Smooth muscle cell (in vitro differentiated cells): ENCODE data around the gene SLC14A1. TPM values are rescaled to one million over a fixed set of nuclear protein-coding genes. Genes with fewer than 3 reads are reported as not detected.

Experiments
- DNase-seq: peaks from one replicate; lab custom pipeline; 2025; ENCODE audit not compliant: unreplicated experiment; lab: John Stamatoyannopoulos, UW
- H2AFZ ChIP-seq: fragments of 200-600 bp; sonication (generic); 2 replicates; pipeline ENCODE4 v1.6.0; 2016; ENCODE audit warnings: antibody characterized with exemption, low read depth, mild to moderate bottlenecking
- H3F3A ChIP-seq: fragments of 200-600 bp; sonication (generic); 2 replicates; pipeline ENCODE4 v1.6.0; 2017; ENCODE audit warnings: antibody characterized with exemption, low read depth
- H3K27ac ChIP-seq: fragments of 200-600 bp; sonication (generic); 2 replicates; pipeline ENCODE4 v1.5.1; 2016; ENCODE audit warnings: low read depth, mild to moderate bottlenecking
- H3K27me3 ChIP-seq: fragments of 200-600 bp; sonication (generic); 2 replicates; pipeline ENCODE4 v1.6.1; 2016; ENCODE audit warnings: low read depth, mild to moderate bottlenecking
- H3K36me3 ChIP-seq: fragments of 200-600 bp; sonication (generic); 2 replicates; pipeline ENCODE4 v1.5.1; 2016; ENCODE audit warnings: low read depth
- H3K4me1 ChIP-seq: fragments of 200-600 bp; sonication (generic); 2 replicates; pipeline ENCODE4 v1.5.1; 2016; ENCODE audit warnings: low read depth
- H3K4me2 ChIP-seq: fragments of 200-600 bp; sonication (generic); 2 replicates; pipeline ENCODE4 v1.6.0; 2016; ENCODE audit warnings: mild to moderate bottlenecking
- H3K4me3 ChIP-seq: fragments of 200-600 bp; sonication (generic); 2 replicates; pipeline ENCODE4 v1.5.1; 2016; ENCODE audit warnings: mild to moderate bottlenecking
- H3K79me2 ChIP-seq: fragments of 200-600 bp; sonication (generic); 2 replicates; pipeline ENCODE4 v1.6.0; 2016; ENCODE audit warnings: low read depth, mild to moderate bottlenecking
- H3K9ac ChIP-seq: fragments of 200-600 bp; sonication (generic); 2 replicates; pipeline ENCODE4 v1.6.0; 2016; ENCODE audit warnings: low read depth
- H3K9me3 ChIP-seq: fragments of 200-600 bp; sonication (generic); replicated peaks from 2 replicates; pipeline ENCODE4 v1.5.1; 2016; ENCODE audit warnings: low read depth
- H4K20me1 ChIP-seq: fragments of 200-600 bp; sonication (generic); 2 replicates; pipeline ENCODE4 v1.6.0; 2016; ENCODE audit warnings: low read depth
- WGBS: methylation state at CpG from one replicate; pipeline ENCODE4 v1.1.7; 2016; ENCODE audit warnings: low lambda C conversion rate; 5-methylcytosine and 5-hydroxymethylcytosine counted together
- polyA plus RNA-seq: library from polyadenylated mRNA; unstranded; fragments of >200 nt; fragmentation: Nextera tagmentation; extraction: Ambion mirVana; gene quantifications from 2 replicates; pipeline ENCODE4 v1.2.1, GENCODE V29; 2016
- total RNA-seq: library from RNA; depleted of rRNA; stranded (reverse); fragments of >200 nt; gene quantifications from 2 replicates; pipeline ENCODE4 v1.2.3, GENCODE V29; 2014
- TF ChIP-seq, protein P1 (sequence below): fragments of 200-600 bp; sonication (generic); IDR thresholded peaks from 2 replicates; pipeline ENCODE4 v1.5.1; 2017; ENCODE audit warnings: borderline replicate concordance, mild to moderate bottlenecking, antibody characterized with exemption; ENCODE audit not compliant: insufficient read depth, poor library complexity, severe bottlenecking

SLC14A1 gene
- total and polyA plus RNA-seq, 2 experiments from 2014 or later, result 20.0 to 37.9 TPM

DNA sequence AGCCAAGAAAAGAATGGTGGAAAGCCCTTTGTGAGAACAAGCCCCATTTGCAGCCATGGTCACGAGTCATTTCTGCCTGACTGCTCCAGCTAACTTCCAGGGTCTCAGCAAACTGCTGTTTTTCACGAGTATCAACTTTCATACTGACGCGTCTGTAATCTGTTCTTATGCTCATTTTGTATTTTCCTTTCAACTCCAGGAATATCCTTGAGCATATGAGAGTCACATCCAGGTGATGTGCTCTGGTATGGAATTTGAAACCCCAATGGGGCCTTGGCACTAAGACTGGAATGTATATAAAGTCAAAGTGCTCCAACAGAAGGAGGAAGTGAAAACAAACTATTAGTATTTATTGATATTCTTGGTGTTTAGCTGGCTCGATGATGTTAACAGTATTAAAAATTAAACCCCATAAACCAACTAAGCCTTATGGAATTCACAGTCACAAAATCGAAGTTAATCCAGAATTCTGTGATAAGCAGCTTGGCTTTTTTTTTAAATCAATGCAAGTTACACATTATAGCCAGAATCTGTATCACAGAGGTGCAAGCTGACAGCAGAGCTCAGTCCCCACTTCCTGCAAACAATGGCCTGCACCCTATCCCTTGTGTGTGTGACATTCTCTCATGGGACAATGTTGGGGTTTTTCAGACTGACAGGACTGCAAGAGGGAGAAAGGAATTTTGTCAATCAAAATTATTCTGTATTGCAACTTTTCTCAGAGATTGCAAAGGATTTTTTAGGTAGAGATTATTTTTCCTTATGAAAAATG is 26.1 kb downstream of the SLC14A1 start:
- Histone ChIP-seq H2AFZ (no peak overlapping the region), H3F3A (no peaks in the 10 kb centered on the region), H3K4me3 (no peak overlapping the region), H4K20me1 (no peaks in the 10 kb centered on the region), H3K79me2 (no peaks in the 10 kb centered on the region), H3K9me3 (no peaks in the 10 kb centered on the region), H3K9ac (no peak overlapping the region), H3K4me1 (peaks cover 9% of the 10 kb centered on the region), H3K27ac (no peak overlapping the region), H3K36me3 (no peaks in the 10 kb centered on the region), H3K27me3 (no peaks in the 10 kb centered on the region), H3K4me2 (no peak overlapping the region)
- TF ChIP-seq, protein P1, sequence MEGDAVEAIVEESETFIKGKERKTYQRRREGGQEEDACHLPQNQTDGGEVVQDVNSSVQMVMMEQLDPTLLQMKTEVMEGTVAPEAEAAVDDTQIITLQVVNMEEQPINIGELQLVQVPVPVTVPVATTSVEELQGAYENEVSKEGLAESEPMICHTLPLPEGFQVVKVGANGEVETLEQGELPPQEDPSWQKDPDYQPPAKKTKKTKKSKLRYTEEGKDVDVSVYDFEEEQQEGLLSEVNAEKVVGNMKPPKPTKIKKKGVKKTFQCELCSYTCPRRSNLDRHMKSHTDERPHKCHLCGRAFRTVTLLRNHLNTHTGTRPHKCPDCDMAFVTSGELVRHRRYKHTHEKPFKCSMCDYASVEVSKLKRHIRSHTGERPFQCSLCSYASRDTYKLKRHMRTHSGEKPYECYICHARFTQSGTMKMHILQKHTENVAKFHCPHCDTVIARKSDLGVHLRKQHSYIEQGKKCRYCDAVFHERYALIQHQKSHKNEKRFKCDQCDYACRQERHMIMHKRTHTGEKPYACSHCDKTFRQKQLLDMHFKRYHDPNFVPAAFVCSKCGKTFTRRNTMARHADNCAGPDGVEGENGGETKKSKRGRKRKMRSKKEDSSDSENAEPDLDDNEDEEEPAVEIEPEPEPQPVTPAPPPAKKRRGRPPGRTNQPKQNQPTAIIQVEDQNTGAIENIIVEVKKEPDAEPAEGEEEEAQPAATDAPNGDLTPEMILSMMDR, result no peak
- WGBS, result 73% methylated on average over 6 of the region's 6 CpGs
- no peak for DNase-seq

DNA sequence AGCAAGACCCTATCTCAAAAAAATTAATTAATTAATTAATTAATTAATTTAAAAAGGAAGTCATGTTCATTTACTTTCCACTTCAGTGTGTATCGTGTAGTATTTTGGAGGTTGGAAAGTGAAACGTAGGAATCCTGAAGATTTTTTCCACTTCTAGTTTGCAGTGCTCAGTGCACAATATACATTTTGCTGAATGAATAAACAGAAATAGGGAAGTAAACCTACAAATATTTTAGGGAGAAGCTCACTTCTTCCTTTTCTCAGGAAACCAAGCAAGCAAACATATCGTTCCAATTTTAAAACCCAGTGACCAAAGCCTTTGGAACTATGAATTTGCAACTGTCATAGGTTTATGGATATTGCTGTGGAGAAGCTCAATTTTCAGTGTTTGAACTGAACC is 27.8 kb downstream of the SLC14A1 start:
- no peak overlapping the region for H3K4me2 ChIP-seq
- TF ChIP-seq, protein P1, result no peak
- WGBS, result 83% methylated on average over 3 of the region's 3 CpGs

DNA sequence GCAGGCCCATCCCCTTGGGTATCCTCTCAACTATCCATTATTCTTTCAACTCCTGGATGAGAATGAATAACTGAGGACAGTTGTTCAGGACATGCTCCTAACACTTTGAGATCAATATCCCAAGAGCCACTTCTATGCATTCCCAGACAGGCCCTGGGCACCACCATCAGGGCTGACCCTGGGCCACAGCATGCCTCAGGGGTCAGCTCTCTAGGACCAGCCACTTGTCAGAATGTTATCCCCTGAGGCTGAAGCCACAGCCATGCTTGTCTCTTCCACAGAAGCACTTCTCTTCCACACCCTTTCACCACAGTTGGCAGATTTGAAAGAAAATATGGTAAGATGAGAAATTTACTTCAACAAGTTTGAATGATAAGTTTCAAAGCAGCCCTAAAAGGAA is 28.7 kb downstream of the SLC14A1 start:
- no peaks in the 10 kb centered on the region for H3F3A ChIP-seq
- TF ChIP-seq, protein P1, result no peak
- DNase-seq, result no peak

More for the DNA sequence above, 27.8 kb downstream of the SLC14A1 start:
- Histone ChIP-seq H3K4me1 (peaks cover 9% of the 10 kb centered on the region), H2AFZ (no peak overlapping the region), H3K27me3 (no peaks in the 10 kb centered on the region), H3K36me3 (no peaks in the 10 kb centered on the region), H3K79me2 (no peaks in the 10 kb centered on the region), H4K20me1 (no peaks in the 10 kb centered on the region), H3K9me3 (no peaks in the 10 kb centered on the region), H3K9ac (no peak overlapping the region), H3F3A (no peaks in the 10 kb centered on the region), H3K27ac (no peak overlapping the region), H3K4me3 (no peak overlapping the region)
- DNase-seq, result no peak

DNA sequence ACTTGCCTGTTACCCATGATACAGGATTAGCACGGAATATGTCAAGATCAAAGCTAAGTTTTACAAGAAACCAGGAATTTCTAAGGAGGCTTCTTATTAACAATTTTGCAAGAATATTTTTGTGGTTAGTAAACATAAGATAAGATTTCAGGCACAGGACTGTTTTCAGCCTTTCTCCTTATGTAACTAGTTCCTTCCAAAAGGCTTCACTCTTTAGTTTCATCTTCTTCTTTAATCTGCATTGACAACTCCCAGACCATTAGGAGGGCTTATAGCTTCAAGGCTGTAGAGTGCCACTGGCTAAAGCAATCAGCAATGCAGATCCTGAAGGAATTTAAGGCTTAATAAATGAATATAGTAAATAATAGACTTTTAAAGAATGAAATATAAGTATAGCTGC is 29.3 kb downstream of the SLC14A1 start:
- Histone ChIP-seq H3K9ac (no peak overlapping the region), H3F3A (no peaks in the 10 kb centered on the region), H3K36me3 (no peaks in the 10 kb centered on the region), H3K4me3 (no peak overlapping the region), H3K27ac (no peak overlapping the region), H2AFZ (no peak overlapping the region), H3K4me2 (peak overlapping the region; percentile 69), H4K20me1 (no peaks in the 10 kb centered on the region), H3K27me3 (no peaks in the 10 kb centered on the region), H3K4me1 (peaks cover 9% of the 10 kb centered on the region), H3K79me2 (no peaks in the 10 kb centered on the region), H3K9me3 (no peaks in the 10 kb centered on the region)
- TF ChIP-seq, protein P1, result no peak
- 15% methylated on average over 1 of the region's 1 CpG for WGBS
- DNase-seq, result no peak

More for the DNA sequence above, 28.7 kb downstream of the SLC14A1 start:
- Histone ChIP-seq H3K9ac (no peak overlapping the region), H3K4me2 (peak overlapping the region; percentile 69), H3K79me2 (no peaks in the 10 kb centered on the region), H3K4me1 (peaks cover 9% of the 10 kb centered on the region), H3K9me3 (no peaks in the 10 kb centered on the region), H2AFZ (no peak overlapping the region), H3K4me3 (no peak overlapping the region), H3K36me3 (no peaks in the 10 kb centered on the region), H4K20me1 (no peaks in the 10 kb centered on the region), H3K27ac (no peak overlapping the region), H3K27me3 (no peaks in the 10 kb centered on the region)
